Urinary bladder (tissue), 4 donors: ENCODE measurements around the gene MAL. TPM values are rescaled to one million over a fixed set of nuclear protein-coding genes. Genes with fewer than 3 reads are reported as not detected.

Source experiments
- DNase-seq: peaks from one replicate; pipeline ENCODE4 v3.0.0-alpha.2; 2015; ENCODE audit errors: extremely low spot score
- H3K27ac ChIP-seq: one replicate; pipeline ENCODE4 v1.5.1; 2013; ENCODE audit warnings: low read depth, mild to moderate bottlenecking, moderate library complexity
- H3K36me3 ChIP-seq: one replicate; pipeline ENCODE4 v1.6.1; 2013; ENCODE audit warnings: mild to moderate bottlenecking, moderate library complexity; ENCODE audit not compliant: insufficient read depth
- H3K4me1 ChIP-seq: one replicate; pipeline ENCODE4 v1.6.1; 2013; ENCODE audit warnings: mild to moderate bottlenecking, moderate library complexity; ENCODE audit not compliant: insufficient read depth
- H3K4me3 ChIP-seq: one replicate; pipeline ENCODE4 v1.5.1; 2013; ENCODE audit warnings: low read depth, low read length
- WGBS: extraction: QIAGEN DNeasy Blood & Tissue Kit; methylation state at CpG from one replicate; pipeline ENCODE4 v1.1.7; 2013; 5-methylcytosine and 5-hydroxymethylcytosine counted together
- polyA plus RNA-seq: library from polyadenylated mRNA; stranded (reverse); fragments of 200-250 nt; gene quantifications from one replicate; pipeline ENCODE4 v1.2.3, GENCODE V29; 2013
- total RNA-seq: library from RNA; depleted of rRNA; stranded (reverse); fragments of >200 nt; gene quantifications from one replicate; pipeline ENCODE4 v1.2.3, GENCODE V29; 2014
- donor health status: healthy with polysubstance abuse.
- donor health status: healthy.

MAL gene
- total and polyA plus RNA-seq, 2 donors, result 3.6 to 13.3 TPM

DNA sequence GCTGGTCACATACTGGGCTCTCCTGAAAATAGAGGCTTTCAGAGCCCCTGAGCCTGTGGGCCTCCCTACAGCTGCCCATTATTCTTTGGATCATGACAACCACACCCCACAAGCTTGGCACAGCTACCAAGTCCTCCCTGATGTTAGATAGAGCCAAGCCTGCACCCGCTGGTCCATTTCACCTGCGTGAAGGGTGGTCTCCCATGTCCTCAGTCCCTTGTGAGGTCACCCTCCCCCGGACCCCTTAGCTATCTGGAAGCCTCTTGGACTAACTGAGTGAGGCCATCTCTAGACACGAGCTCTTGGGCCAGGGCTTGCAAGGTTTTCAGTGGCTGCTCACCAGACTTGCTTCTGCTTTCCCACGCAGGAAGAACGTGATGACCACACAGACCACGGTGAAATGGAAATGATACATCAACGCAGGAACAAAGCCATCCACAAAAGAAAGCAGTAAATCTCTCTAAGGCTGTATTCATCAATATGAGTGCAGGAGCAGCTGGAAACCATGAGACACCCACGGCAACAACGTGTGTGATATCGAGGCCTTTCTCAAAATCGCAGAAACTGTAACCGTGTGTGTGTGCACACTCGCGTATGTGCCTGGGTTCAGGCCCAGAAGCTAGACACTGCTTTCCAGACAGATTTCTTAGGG lies 10.1 kb upstream of the MAL start:
- no peaks in the 10 kb centered on the region for H3K36me3 ChIP-seq
- WGBS, result 80% methylated on average over 15 of the region's 15 CpGs
- no peaks in the 10 kb centered on the region for H3K4me1 ChIP-seq
- H3K4me3 ChIP-seq, result no peak overlapping the region
- no peak for DNase-seq
- no peak overlapping the region for H3K27ac ChIP-seq

DNA sequence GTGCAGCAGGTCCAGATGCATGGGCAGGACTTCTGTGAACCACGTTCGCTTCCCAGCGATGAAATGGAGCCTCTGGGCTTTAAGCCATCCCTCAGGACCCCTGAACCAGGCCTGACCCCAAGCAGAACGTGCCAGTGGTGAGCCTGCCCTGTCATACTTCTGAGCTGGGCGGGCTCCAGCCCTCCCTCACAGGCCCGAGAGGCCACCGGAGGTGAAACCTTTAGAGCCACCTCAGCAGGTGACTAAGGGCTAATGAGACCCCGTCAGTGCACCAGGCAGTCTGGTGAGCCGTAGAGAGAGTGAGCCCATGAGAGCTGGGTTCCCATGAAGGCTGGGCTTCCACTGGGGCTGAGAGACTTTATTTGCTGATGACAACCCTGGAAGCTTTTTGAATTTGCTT lies 8.9 kb upstream of the MAL start:
- DNase-seq, result no peak
- no peak overlapping the region for H3K27ac ChIP-seq
- WGBS, result 76% methylated on average over 9 of the region's 9 CpGs
- H3K4me1 ChIP-seq, result no peaks in the 10 kb centered on the region
- H3K36me3 ChIP-seq, result no peaks in the 10 kb centered on the region
- no peak overlapping the region for H3K4me3 ChIP-seq

DNA sequence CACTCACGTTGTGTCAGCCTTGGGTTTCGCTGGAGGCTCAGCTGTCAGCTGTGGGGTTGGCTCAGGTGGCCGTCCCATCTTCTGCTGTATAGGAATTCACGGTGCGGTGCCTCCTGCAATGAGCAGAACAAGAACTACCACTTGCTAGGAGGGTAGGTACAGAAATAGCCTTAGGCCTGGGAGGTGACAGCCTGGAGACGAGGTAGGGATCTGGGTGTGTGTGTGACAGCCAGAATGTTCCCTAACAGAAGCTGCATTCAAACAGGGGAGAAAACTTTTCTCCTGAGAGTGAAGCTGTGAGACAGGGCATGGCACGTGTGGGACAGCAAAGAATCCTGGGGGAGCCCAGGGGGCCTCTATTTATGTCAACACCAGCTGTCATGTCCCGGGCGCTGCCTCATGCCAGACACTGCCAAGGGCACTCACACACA lies 8.4 kb upstream of the MAL start:
- 76% methylated on average over 9 of the region's 9 CpGs for WGBS
- no peak for DNase-seq
- no peak overlapping the region for H3K4me3 ChIP-seq
- H3K36me3 ChIP-seq, result no peaks in the 10 kb centered on the region
- no peaks in the 10 kb centered on the region for H3K4me1 ChIP-seq
- H3K27ac ChIP-seq, result no peak overlapping the region

DNA sequence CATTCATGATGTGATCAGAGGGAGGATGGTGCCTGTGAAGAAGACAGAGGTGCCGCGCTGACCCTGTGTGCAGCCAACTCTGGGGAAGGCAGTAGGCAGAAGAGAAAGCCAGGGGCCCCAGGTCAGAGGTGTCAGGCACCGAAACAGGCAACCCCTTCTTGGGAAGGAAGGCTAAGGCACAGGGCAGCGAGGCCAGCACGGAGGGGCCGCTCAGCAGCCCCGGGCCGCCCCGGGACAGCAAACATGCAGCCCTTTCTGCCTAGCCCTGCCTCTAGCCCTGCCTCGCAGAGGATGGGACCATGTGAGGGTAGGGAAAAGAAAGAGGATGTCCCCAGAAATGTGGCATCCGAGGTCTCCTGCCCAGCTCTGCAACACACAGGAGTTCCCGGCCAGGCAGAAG lies 7.7 kb upstream of the MAL start:
- WGBS, result 80% methylated on average over 12 of the region's 12 CpGs
- no peaks in the 10 kb centered on the region for H3K36me3 ChIP-seq
- no peak for DNase-seq
- H3K27ac ChIP-seq, result no peak overlapping the region
- no peaks in the 10 kb centered on the region for H3K4me1 ChIP-seq
- H3K4me3 ChIP-seq, result no peak overlapping the region

GRCh38 chr2:95018301-95018700 lies 7.2 kb upstream of the MAL start:
- no peak for DNase-seq
- WGBS, result 77% methylated on average over 10 of the region's 10 CpGs
- H3K4me1 ChIP-seq, result no peaks in the 10 kb centered on the region
- H3K27ac ChIP-seq, result no peak overlapping the region
- H3K36me3 ChIP-seq, result no peaks in the 10 kb centered on the region
- no peak overlapping the region for H3K4me3 ChIP-seq

GRCh38 chr2:95018861-95019550 lies 6.5 kb upstream of the MAL start:
- no peak for DNase-seq
- Histone ChIP-seq H3K4me3 (no peak overlapping the region), H3K36me3 (no peaks in the 10 kb centered on the region), H3K27ac (no peak overlapping the region), H3K4me1 (no peaks in the 10 kb centered on the region)
- WGBS, result 79% methylated on average over 12 of the region's 12 CpGs

DNA sequence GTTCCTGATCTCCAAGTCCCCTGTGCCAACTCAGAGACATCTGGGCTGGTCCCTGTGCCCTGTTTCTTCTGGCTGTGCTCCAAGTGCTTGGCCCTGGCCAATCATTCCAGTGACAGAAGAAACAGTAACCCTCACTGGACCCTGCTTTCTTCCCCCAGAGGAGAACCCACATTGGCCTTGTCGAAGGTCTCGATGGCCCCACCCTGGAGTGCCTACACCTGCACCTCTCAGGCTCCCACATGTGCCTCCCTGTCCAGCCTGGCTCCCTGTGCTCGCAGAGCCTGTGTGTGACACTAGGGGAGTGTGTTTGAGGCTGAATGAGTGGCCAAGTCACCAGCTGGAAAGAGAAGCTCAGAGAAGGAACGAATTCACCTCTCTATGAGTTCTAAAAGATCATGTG lies 5.9 kb upstream of the MAL start:
- H3K36me3 ChIP-seq, result no peaks in the 10 kb centered on the region
- DNase-seq, result no peak
- no peaks in the 10 kb centered on the region for H3K4me1 ChIP-seq
- no peak overlapping the region for H3K27ac ChIP-seq
- 74% methylated on average over 4 of the region's 4 CpGs for WGBS
- H3K4me3 ChIP-seq, result no peak overlapping the region

DNA sequence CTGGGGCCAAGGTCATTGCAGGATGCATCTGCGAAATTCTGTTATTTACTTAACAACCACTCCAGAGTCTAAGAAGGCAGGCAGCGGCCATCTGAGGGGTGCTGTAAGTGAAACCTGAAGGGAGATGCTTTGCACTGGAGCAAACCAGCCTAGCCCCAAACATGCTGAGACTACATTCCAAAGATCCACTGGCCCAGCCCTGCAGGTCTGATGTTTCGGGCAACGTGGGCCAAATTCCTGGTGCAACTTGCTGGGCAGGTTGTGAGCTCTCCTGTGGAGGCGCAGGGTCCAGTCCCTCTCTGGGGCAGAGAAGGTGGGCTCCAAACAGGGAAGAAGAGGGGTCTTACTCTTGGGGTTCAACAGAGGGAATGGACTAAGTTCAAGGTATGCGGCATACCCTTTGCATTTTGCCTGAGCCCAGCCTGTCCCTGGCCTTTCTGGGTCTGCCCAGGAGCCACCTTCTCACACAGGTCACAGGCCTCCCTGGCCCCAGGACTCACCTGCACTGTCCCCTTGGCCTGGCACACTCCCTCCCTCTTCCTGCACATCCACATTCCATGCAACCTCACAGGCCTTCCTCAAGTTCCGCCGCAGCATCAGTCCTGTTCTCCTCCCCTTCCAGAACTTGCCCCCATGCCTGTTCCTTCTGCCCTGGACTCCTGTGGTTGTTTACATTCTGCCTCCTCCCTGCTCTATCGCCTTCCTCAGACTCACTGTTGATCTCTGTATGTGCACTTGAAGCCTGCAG lies 5.1 kb upstream of the MAL start:
- Histone ChIP-seq H3K36me3 (no peaks in the 10 kb centered on the region), H3K27ac (no peak overlapping the region), H3K4me1 (no peaks in the 10 kb centered on the region), H3K4me3 (no peak overlapping the region)
- 87% methylated on average over 9 of the region's 9 CpGs for WGBS
- no peak for DNase-seq

DNA sequence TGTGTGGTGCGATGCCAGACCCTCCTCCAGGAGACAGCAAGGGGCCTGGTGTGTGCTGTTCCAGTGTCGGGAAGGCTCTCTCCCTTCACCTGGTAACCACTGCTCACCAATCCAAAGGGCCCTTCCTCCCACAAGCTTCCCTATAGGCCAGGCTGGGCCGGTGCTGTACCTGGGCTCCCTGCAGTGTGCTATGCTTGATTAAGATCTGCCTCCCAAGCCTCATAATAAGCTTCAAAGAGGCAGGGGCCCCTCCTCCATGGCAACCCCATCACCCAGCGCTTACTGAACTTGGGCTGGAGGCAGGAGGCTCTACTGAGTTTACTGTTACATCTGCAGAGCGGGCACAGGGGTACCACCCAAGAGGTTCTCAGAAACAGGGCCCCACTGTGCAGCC lies 4.5 kb upstream of the MAL start:
- H3K4me1 ChIP-seq, result no peaks in the 10 kb centered on the region
- WGBS, result 78% methylated on average over 5 of the region's 5 CpGs
- H3K27ac ChIP-seq, result no peak overlapping the region
- H3K36me3 ChIP-seq, result no peaks in the 10 kb centered on the region
- DNase-seq, result no peak
- H3K4me3 ChIP-seq, result no peak overlapping the region

DNA sequence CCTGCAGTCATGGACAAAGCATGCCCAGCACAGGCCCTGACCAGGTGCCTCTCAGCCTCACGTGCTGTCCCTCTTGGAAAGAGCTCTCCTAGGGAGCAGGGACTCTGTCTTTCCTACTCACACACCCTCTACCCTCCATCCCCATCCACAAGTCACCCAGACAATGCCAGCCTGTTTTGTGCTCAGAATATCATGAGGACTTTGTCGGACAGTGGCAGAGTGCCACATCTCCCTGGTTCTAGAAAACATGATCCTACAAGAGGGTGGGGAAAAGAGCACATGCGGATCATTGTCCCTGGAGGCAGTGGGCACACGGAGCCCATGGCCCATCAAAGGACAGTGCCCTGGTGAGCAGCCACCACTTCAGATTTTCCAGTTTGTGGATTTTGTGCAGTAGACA lies 3.7 kb upstream of the MAL start:
- no peaks in the 10 kb centered on the region for H3K36me3 ChIP-seq
- no peak overlapping the region for H3K4me3 ChIP-seq
- WGBS, result 76% methylated on average over 4 of the region's 4 CpGs
- H3K27ac ChIP-seq, result no peak overlapping the region
- H3K4me1 ChIP-seq, result no peaks in the 10 kb centered on the region
- DNase-seq, result no peak

- Histone ChIP-seq H3K36me3 (no peaks in the 10 kb centered on the region), H3K4me1 (no peaks in the 10 kb centered on the region), H3K4me3 (no peak overlapping the region), H3K27ac (no peak overlapping the region)
- no peak for DNase-seq
- 26% methylated on average over 15 of the region's 15 CpGs for WGBS
Observed at GRCh38 chr2:95022309-95023221, 2.9 kb upstream of the MAL start.

DNA sequence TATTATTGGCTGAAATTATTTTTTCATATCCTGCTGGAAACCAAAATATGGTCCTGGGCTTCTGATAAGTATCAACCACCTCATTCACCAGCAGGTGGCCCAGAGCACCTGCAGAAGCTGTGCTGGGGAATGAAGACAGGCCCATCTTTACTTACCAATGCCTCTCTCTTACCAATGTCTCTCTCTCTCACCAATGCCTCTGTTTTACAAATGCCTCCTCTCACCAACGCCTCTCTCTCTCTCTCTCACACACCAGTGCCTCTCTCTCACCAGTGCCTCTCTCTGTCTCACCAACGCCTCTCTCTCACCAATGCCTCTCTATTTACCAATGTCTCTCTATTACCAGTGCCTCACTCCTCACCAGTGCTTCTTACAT lies 2.3 kb upstream of the MAL start:
- WGBS, result 51% methylated on average over 2 of the region's 2 CpGs
- Histone ChIP-seq H3K4me3 (no peak overlapping the region), H3K27ac (no peak overlapping the region), H3K4me1 (no peaks in the 10 kb centered on the region), H3K36me3 (no peaks in the 10 kb centered on the region)
- no peak for DNase-seq

GRCh38 chr2:95024371-95024770 lies 1.1 kb upstream of the MAL start:
- H3K27ac ChIP-seq, result no peak overlapping the region
- DNase-seq, result no peak
- no peaks in the 10 kb centered on the region for H3K36me3 ChIP-seq
- WGBS, result 57% methylated on average over 11 of the region's 11 CpGs
- H3K4me1 ChIP-seq, result no peaks in the 10 kb centered on the region
- H3K4me3 ChIP-seq, result no peak overlapping the region
